Measurements from ENCODE around the gene ST7.

DNA sequence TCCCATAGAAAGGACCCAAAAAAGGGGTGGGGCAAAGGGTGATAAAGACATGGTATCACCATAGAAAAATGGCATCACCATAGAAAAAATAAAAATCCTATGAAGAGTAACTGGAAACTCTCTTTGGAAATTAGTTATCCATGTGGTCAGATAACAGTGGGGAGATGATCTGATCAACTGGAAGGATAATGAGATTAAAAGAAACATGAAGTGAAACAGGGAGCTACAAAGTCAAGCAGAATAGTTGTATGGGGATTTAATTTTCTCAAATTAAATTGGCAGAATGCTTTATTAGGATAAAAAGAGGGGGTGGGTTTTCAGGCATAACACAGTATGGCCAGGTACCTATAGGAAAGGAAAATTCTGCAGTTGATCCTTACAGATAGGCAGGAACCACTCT lies 258.3 kb downstream of the ST7 start:
- TF ChIP-seq ZNF274 (IDR thresholded peaks at IDR 0.05; ENCODE audit: low read depth, low read length), result no peak
- TF ChIP-seq SUZ12 (IDR thresholded peaks at IDR 0.05; ENCODE audit: extremely low read depth, insufficient read depth, insufficient read length), result no peak
- no peak for TF ChIP-seq YY1 (IDR thresholded peaks at IDR 0.05; ENCODE audit: insufficient read depth, insufficient read length)
